Measurements from ENCODE around the gene METTL6. TPM values are rescaled to one million over a fixed set of nuclear protein-coding genes. Genes with fewer than 3 reads are reported as not detected.

Gene METTL6
- total RNA-seq, 4 donors from 2014 or later, result 9.5 to 16.2 (median 13.4) TPM

GRCh38 chr3:15436246-15436645 is 8.9 kb upstream of the METTL6 start:
- Histone ChIP-seq H3K36me3 (peaks cover 0 to 99% (median 0%) of the 10 kb centered on the region in 3 donors), H3K4me3 (no peak overlapping the region), H3K27me3 (no peaks in the 10 kb centered on the region), H3K9me3 (no peaks in the 10 kb centered on the region), H3K4me1 (no peaks in the 10 kb centered on the region), H3K27ac (no peak overlapping the region)
- no peak for DNase-seq
- TF ChIP-seq POLR2A (IDR thresholded peaks at IDR 0.05), result no peak
- TF ChIP-seq CTCF (IDR thresholded peaks at IDR 0.05), result no peak

- H3K27me3 ChIP-seq, result no peaks in the 10 kb centered on the region
- peaks cover 0 to 92% (median 0%) of the 10 kb centered on the region in 3 donors for H3K36me3 ChIP-seq
- no peaks in the 10 kb centered on the region for H3K9me3 ChIP-seq
- DNase-seq, result no peak
- no peak overlapping the region for H3K27ac ChIP-seq
- TF ChIP-seq CTCF (IDR thresholded peaks at IDR 0.05) (no peak), POLR2A (IDR thresholded peaks at IDR 0.05) (no peak)
- H3K4me3 ChIP-seq, result no peak overlapping the region
- H3K4me1 ChIP-seq, result peaks cover 0 to 3% (median 0%) of the 10 kb centered on the region in 4 donors
These were observed 7.4 kb upstream of the METTL6 start for GRCh38 chr3:15434756-15435155.

GRCh38 chr3:15433531-15433930 is 6.2 kb upstream of the METTL6 start:
- H3K4me3 ChIP-seq, result no peak overlapping the region
- no peak overlapping the region for H3K27ac ChIP-seq
- H3K36me3 ChIP-seq, result peaks cover 0 to 80% (median 0%) of the 10 kb centered on the region in 3 donors
- no peak for TF ChIP-seq POLR2A (IDR thresholded peaks at IDR 0.05)
- TF ChIP-seq CTCF (IDR thresholded peaks at IDR 0.05), result no peak
- H3K9me3 ChIP-seq, result no peaks in the 10 kb centered on the region
- H3K27me3 ChIP-seq, result no peaks in the 10 kb centered on the region
- peaks cover 0 to 15% (median 2%) of the 10 kb centered on the region in 4 donors for H3K4me1 ChIP-seq
- no peak for DNase-seq

GRCh38 chr3:15431256-15431837 is 4.0 kb upstream of the METTL6 start:
- DNase-seq, result no peak
- Histone ChIP-seq H3K36me3 (peaks cover 0 to 60% (median 0%) of the 10 kb centered on the region in 3 donors), H3K27ac (no peak overlapping the region), H3K27me3 (no peaks in the 10 kb centered on the region), H3K4me3 (no peak overlapping the region), H3K9me3 (no peaks in the 10 kb centered on the region), H3K4me1 (peaks cover 0 to 25% (median 2%) of the 10 kb centered on the region in 4 donors)
- TF ChIP-seq POLR2A (IDR thresholded peaks at IDR 0.05) (no peak), CTCF (IDR thresholded peaks at IDR 0.05) (no peak)

GRCh38 chr3:15430624-15431023 is 3.3 kb upstream of the METTL6 start:
- Histone ChIP-seq H3K4me1 (peaks cover 0 to 32% (median 2%) of the 10 kb centered on the region in 4 donors), H3K27ac (no peak overlapping the region), H3K4me3 (no peak overlapping the region), H3K9me3 (no peaks in the 10 kb centered on the region), H3K36me3 (peaks cover 0 to 53% (median 0%) of the 10 kb centered on the region in 3 donors), H3K27me3 (no peaks in the 10 kb centered on the region)
- DNase-seq, result no peak
- TF ChIP-seq CTCF (IDR thresholded peaks at IDR 0.05) (no peak), POLR2A (IDR thresholded peaks at IDR 0.05) (no peak)
